ENCODE results near the gene ABHD6. TPM values are rescaled to one million over a fixed set of nuclear protein-coding genes. Genes with fewer than 3 reads are reported as not detected.

ABHD6 gene
- total RNA-seq, 4 donors from 2014 or later, result 14.7 to 28.6 (median 18.0) TPM

DNA sequence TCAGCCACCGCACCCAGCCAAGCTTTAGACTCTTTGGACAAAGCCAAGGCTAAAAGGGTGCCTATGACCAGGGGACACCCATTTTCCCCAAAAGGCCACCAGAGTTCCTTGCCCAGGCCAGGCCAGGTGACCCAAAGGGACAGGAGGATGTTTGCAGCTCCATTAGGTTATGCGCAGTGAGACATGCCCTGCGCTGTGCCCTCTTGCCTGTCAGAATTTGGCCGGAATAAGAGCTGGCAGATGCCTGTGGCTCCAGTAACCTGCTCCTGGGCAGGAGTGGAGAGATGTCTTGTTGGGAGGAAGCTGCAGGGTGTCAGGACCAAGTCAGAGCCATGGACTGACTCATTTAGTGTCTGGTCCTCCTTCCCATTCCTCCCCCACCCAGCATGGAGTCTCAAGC lies 47.3 kb upstream of the ABHD6 start:
- no peaks in the 10 kb centered on the region for H3K36me3 ChIP-seq
- intact Hi-C loops (cut with DNase I), result no loop called here
- peaks cover 0 to 10% of the 10 kb centered on the region in 2 donors for H3K4me1 ChIP-seq
- WGBS, 2 donors, result 100% methylated on average over 4 of the region's 4 CpGs
- H3K27ac ChIP-seq, result peak overlapping the region in 2 of 3 donors; percentile 10 to 59
- TF ChIP-seq POLR2A (IDR thresholded peaks at IDR 0.05), result no peak
- TF ChIP-seq, protein P1, sequence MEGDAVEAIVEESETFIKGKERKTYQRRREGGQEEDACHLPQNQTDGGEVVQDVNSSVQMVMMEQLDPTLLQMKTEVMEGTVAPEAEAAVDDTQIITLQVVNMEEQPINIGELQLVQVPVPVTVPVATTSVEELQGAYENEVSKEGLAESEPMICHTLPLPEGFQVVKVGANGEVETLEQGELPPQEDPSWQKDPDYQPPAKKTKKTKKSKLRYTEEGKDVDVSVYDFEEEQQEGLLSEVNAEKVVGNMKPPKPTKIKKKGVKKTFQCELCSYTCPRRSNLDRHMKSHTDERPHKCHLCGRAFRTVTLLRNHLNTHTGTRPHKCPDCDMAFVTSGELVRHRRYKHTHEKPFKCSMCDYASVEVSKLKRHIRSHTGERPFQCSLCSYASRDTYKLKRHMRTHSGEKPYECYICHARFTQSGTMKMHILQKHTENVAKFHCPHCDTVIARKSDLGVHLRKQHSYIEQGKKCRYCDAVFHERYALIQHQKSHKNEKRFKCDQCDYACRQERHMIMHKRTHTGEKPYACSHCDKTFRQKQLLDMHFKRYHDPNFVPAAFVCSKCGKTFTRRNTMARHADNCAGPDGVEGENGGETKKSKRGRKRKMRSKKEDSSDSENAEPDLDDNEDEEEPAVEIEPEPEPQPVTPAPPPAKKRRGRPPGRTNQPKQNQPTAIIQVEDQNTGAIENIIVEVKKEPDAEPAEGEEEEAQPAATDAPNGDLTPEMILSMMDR (IDR thresholded peaks at IDR 0.05), result no peak
- DNase-seq, result no peak
- no peaks in the 10 kb centered on the region for H3K27me3 ChIP-seq
- H3K4me3 ChIP-seq (replicated peaks in 1 of 3), result no peak overlapping the region
- no peaks in the 10 kb centered on the region for H3K9me3 ChIP-seq

DNA sequence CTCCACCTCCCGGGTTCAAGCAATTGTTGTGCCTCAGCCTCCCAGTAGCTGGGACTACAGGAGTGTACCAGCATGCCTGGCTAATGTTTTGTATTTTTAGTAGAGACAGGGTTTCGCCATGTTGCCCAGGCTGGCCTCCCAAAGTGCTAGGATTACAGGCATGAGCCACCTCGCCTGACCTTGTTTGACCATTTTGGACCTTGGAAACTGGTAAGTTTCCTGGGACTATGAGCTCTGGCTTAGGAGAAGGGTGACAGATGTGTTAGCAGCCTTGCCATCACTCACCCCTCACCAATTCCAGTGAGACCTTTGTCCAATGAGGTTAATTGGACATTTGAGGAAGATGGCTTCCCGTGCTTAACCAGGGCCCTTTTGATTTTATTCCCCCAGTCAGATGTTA lies 46.7 kb upstream of the ABHD6 start:
- Histone ChIP-seq H3K4me1 (peaks cover 0 to 10% of the 10 kb centered on the region in 2 donors), H3K27me3 (no peaks in the 10 kb centered on the region), H3K36me3 (no peaks in the 10 kb centered on the region), H3K9me3 (no peaks in the 10 kb centered on the region), H3K4me3 (replicated peaks in 1 of 3) (no peak overlapping the region), H3K27ac (no peak overlapping the region)
- TF ChIP-seq, protein P1 (IDR thresholded peaks at IDR 0.05), result no peak
- no peak for TF ChIP-seq POLR2A (IDR thresholded peaks at IDR 0.05)
- no peak for DNase-seq
- WGBS, 2 donors, result 87 to 92% methylated on average over 4 of the region's 4 CpGs
- intact Hi-C loops (cut with DNase I), result no loop called here

DNA sequence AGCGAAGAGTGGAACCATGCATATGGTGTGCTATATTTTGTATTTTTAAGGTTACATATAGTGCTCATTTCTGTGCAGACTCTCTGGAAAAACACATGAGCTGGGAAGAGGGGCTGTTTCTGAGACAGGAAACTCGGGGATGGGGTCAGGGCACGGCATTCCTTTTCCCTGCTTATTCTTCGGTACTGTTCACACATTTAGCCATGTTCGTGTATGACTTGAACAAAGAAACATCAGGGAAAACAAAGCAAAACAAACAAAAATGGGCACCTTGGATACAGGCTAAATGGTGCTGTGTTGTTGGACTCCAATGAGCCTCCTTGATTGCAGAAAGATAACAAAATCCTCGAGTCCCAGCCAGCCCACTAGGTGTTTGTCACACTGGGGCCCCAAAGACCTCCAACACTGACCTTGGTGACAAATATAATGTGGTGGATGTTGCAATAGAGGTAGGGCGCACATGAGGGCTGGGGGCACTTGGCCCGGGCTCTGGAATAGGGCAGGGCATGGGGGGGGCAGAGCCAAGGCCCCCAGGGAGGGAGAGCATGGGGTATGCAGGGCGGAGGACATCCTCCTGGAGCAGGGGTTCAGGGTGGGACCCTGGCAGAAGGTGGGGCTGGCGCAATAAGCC lies 46.1 kb upstream of the ABHD6 start:
- WGBS, 2 donors, result 74 to 75% methylated on average over 10 of the region's 10 CpGs

DNA sequence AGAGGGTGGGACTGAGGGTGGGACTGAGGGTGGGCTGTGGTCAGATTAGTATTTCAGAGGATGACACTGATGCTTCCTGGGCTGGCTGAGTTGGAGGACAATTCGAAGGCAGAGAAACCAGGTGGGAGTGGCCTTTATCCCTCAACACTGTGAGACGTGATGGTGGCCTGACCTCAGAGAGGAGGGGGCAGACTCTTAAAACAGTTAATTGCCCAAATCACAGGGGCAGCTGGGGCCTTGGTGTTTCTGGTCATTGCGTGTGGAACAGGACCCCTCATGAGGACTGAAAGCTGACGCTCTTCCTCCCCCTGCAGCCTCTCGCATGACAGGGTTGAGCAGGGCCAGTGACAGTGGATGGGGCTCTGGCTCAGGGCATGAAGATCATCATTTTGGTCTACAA lies 45.5 kb upstream of the ABHD6 start:
- WGBS, 2 donors, result 86 to 94% methylated on average over 5 of the region's 5 CpGs
- no peak overlapping the region for H3K27ac ChIP-seq

More for the DNA sequence above, 46.1 kb upstream of the ABHD6 start:
- no peak overlapping the region for H3K4me3 ChIP-seq (replicated peaks in 1 of 3)
- H3K4me1 ChIP-seq, result peaks cover 0 to 10% of the 10 kb centered on the region in 2 donors
- no peak overlapping the region for H3K27ac ChIP-seq
- H3K27me3 ChIP-seq, result no peaks in the 10 kb centered on the region
- TF ChIP-seq, protein P1 (IDR thresholded peaks at IDR 0.05), result no peak
- no peak for TF ChIP-seq POLR2A (IDR thresholded peaks at IDR 0.05)
- intact Hi-C loops (cut with DNase I), result no loop called here
- no peak for DNase-seq
- no peaks in the 10 kb centered on the region for H3K36me3 ChIP-seq
- H3K9me3 ChIP-seq, result no peaks in the 10 kb centered on the region

More for the DNA sequence above, 45.5 kb upstream of the ABHD6 start:
- Histone ChIP-seq H3K4me3 (replicated peaks in 1 of 3) (no peak overlapping the region), H3K9me3 (no peaks in the 10 kb centered on the region), H3K27me3 (no peaks in the 10 kb centered on the region), H3K4me1 (peaks cover 0 to 10% of the 10 kb centered on the region in 2 donors), H3K36me3 (no peaks in the 10 kb centered on the region)
- intact Hi-C loops (cut with DNase I), result no loop called here
- DNase-seq, result no peak
- no peak for TF ChIP-seq POLR2A (IDR thresholded peaks at IDR 0.05)
- TF ChIP-seq, protein P1 (IDR thresholded peaks at IDR 0.05), result no peak
